IPS-15b (cell line): ENCODE measurements around the gene SLFN11.
"Not testable (repeated sequence)": the region's sequence is repeated elsewhere in the genome, so short reads cannot be mapped to it uniquely, and the experiment has no call there.

Experiments used
- H3K27me3 ChIP-seq: one replicate; pipeline ENCODE4 v1.6.1; 2013; ENCODE audit warnings: low read length; ENCODE audit not compliant: control insufficient read depth, insufficient read depth
- H3K36me3 ChIP-seq: one replicate; pipeline ENCODE4 v1.6.1; 2013; ENCODE audit warnings: low read length; ENCODE audit not compliant: control insufficient read depth, insufficient read depth
- H3K4me1 ChIP-seq: one replicate; pipeline ENCODE4 v1.6.1; 2013; ENCODE audit warnings: mild to moderate bottlenecking, low read length; ENCODE audit not compliant: control insufficient read depth, insufficient read depth
- H3K4me3 ChIP-seq: one replicate; pipeline ENCODE4 v1.5.1; 2013; ENCODE audit warnings: low read depth, low read length
- H3K9ac ChIP-seq: one replicate; pipeline ENCODE4 v1.6.1; 2013; ENCODE audit warnings: low read depth, mild to moderate bottlenecking, low read length
- H3K9me3 ChIP-seq: one replicate; pipeline ENCODE4 v1.6.1; 2013; ENCODE audit warnings: mild to moderate bottlenecking, low read length; ENCODE audit not compliant: control insufficient read depth, insufficient read depth

The SLFN11 gene, protein sequence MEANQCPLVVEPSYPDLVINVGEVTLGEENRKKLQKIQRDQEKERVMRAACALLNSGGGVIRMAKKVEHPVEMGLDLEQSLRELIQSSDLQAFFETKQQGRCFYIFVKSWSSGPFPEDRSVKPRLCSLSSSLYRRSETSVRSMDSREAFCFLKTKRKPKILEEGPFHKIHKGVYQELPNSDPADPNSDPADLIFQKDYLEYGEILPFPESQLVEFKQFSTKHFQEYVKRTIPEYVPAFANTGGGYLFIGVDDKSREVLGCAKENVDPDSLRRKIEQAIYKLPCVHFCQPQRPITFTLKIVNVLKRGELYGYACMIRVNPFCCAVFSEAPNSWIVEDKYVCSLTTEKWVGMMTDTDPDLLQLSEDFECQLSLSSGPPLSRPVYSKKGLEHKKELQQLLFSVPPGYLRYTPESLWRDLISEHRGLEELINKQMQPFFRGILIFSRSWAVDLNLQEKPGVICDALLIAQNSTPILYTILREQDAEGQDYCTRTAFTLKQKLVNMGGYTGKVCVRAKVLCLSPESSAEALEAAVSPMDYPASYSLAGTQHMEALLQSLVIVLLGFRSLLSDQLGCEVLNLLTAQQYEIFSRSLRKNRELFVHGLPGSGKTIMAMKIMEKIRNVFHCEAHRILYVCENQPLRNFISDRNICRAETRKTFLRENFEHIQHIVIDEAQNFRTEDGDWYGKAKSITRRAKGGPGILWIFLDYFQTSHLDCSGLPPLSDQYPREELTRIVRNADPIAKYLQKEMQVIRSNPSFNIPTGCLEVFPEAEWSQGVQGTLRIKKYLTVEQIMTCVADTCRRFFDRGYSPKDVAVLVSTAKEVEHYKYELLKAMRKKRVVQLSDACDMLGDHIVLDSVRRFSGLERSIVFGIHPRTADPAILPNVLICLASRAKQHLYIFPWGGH

GRCh38 chr17:35373534-35373983, at the start of gene SLFN11:
SLFN11 (minus strand) TSS chr17:35373621; CDS start chr17:35363807, 9,814 bp downstream.
- Histone ChIP-seq H3K4me1 (peaks cover 1% of the 10 kb centered on the region), H3K27me3 (peaks cover 96% of the 10 kb centered on the region), H3K4me3 (peak within 1 kb of the TSS; percentile 48), H3K36me3 (no peaks in the 10 kb centered on the region), H3K9ac (no peak within 1 kb of the TSS), H3K9me3 (no peaks in the 10 kb centered on the region)

DNA sequence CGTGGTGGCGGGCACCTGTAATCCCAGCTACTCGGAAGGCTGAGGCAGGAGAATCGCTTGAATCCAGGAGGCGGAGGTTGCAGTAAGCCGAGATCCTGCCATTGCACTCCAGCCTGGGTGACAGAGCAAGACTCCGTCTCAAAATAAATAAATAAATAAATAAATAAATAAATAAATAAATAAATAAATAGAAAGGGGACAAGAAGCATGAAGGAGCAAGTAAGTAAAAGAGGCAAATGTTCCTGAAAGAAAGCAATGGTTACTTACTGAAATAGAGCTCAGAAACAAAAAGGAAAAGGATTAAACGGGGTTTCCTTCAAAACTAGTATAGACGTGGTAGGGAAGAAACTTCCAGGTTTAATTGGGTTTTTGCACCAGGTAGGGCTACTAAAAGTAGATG, 47.6 kb upstream of the SLFN11 start:
- H3K36me3 ChIP-seq, H3K4me3 ChIP-seq, H3K27me3 ChIP-seq, H3K4me1 ChIP-seq, H3K9ac ChIP-seq, H3K9me3 ChIP-seq: not testable (repeated sequence)

- Histone ChIP-seq H3K36me3 (peaks cover 3% of the 10 kb centered on the region), H3K9ac (no peak overlapping the region), H3K4me3 (no peak overlapping the region), H3K27me3 (no peaks in the 10 kb centered on the region), H3K4me1 (no peaks in the 10 kb centered on the region), H3K9me3 (no peaks in the 10 kb centered on the region)
Measured at GRCh38 chr17:35416659-35417058, 43.2 kb upstream of the SLFN11 start.

- not testable (repeated sequence) for H3K36me3 ChIP-seq, H3K9me3 ChIP-seq, H3K4me3 ChIP-seq, H3K9ac ChIP-seq, H3K27me3 ChIP-seq, H3K4me1 ChIP-seq
Measured at GRCh38 chr17:35414707-35415106, 41.3 kb upstream of the SLFN11 start.

GRCh38 chr17:35414247-35414646, 40.8 kb upstream of the SLFN11 start:
- no peak overlapping the region for H3K9ac ChIP-seq
- peaks cover 6% of the 10 kb centered on the region for H3K36me3 ChIP-seq

GRCh38 chr17:35407531-35407930, 34.1 kb upstream of the SLFN11 start:
- peaks cover 3% of the 10 kb centered on the region for H3K36me3 ChIP-seq
- H3K27me3 ChIP-seq: peaks cover 6% of the 10 kb centered on the region
- no peak overlapping the region for H3K4me3 ChIP-seq
- H3K4me1 ChIP-seq: no peaks in the 10 kb centered on the region
- no peaks in the 10 kb centered on the region for H3K9me3 ChIP-seq
- H3K9ac ChIP-seq: no peak overlapping the region

More at GRCh38 chr17:35414247-35414646, 40.8 kb upstream of the SLFN11 start:
- Histone ChIP-seq H3K4me3 (no peak overlapping the region), H3K27me3 (no peaks in the 10 kb centered on the region), H3K9me3 (no peaks in the 10 kb centered on the region), H3K4me1 (no peaks in the 10 kb centered on the region)

GRCh38 chr17:35406568-35406967, 33.1 kb upstream of the SLFN11 start:
- Histone ChIP-seq H3K4me3 (no peak overlapping the region), H3K36me3 (peaks cover 3% of the 10 kb centered on the region), H3K4me1 (no peaks in the 10 kb centered on the region), H3K9me3 (no peaks in the 10 kb centered on the region), H3K9ac (no peak overlapping the region), H3K27me3 (peaks cover 6% of the 10 kb centered on the region)

- no peak overlapping the region for H3K4me3 ChIP-seq
- H3K9ac ChIP-seq: no peak overlapping the region
- no peaks in the 10 kb centered on the region for H3K9me3 ChIP-seq
- no peaks in the 10 kb centered on the region for H3K36me3 ChIP-seq
- no peaks in the 10 kb centered on the region for H3K4me1 ChIP-seq
- peaks cover 6% of the 10 kb centered on the region for H3K27me3 ChIP-seq
Measured at GRCh38 chr17:35404360-35404759, 30.9 kb upstream of the SLFN11 start.

- not testable (repeated sequence) for H3K9me3 ChIP-seq, H3K9ac ChIP-seq, H3K27me3 ChIP-seq, H3K4me3 ChIP-seq, H3K36me3 ChIP-seq, H3K4me1 ChIP-seq
Measured at GRCh38 chr17:35393783-35394182, 20.4 kb upstream of the SLFN11 start.

- Histone ChIP-seq H3K36me3 (no peaks in the 10 kb centered on the region), H3K9me3 (no peaks in the 10 kb centered on the region), H3K9ac (no peak overlapping the region), H3K4me3 (no peak overlapping the region), H3K27me3 (no peaks in the 10 kb centered on the region), H3K4me1 (no peaks in the 10 kb centered on the region)
Measured at GRCh38 chr17:35390663-35391062, 17.2 kb upstream of the SLFN11 start.

- Histone ChIP-seq H3K4me1 (no peaks in the 10 kb centered on the region), H3K36me3 (no peaks in the 10 kb centered on the region), H3K9me3 (no peaks in the 10 kb centered on the region), H3K4me3 (no peak overlapping the region), H3K27me3 (no peaks in the 10 kb centered on the region), H3K9ac (no peak overlapping the region)
Measured at GRCh38 chr17:35390156-35390555, 16.7 kb upstream of the SLFN11 start.

DNA sequence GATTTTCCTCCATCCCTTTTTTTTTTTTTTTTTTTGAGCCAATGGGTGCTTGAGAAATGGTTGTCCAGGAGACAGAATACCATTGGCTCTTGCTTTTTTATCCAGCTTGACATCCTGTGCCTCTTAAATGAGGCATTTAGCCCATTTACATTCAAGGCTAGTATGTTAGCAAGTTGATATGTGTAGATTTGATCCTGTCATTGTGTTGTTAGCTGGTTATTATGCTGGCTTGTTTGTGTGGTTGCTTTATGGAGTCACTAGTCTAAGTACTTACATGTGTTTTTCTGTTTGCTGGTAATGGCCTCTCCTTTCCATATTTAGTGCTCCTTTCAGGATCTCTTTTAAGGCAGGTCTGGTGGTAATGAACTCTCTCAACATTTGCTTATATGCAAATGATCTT, 14.1 kb upstream of the SLFN11 start:
- Histone ChIP-seq H3K4me1 (no peaks in the 10 kb centered on the region), H3K9me3 (no peaks in the 10 kb centered on the region), H3K27me3 (no peaks in the 10 kb centered on the region)

More for the DNA sequence above, 14.1 kb upstream of the SLFN11 start:
- no peaks in the 10 kb centered on the region for H3K36me3 ChIP-seq
- H3K9ac ChIP-seq: no peak overlapping the region
- H3K4me3 ChIP-seq: no peak overlapping the region
